ENCODE data around the gene MYL4. TPM values are rescaled to one million over a fixed set of nuclear protein-coding genes. Genes with fewer than 3 reads are reported as not detected.
"Not testable (repeated sequence)": the region's sequence is repeated elsewhere in the genome, so short reads cannot be mapped to it uniquely, and the experiment has no call there.

MYL4 gene
- total RNA-seq, 1 donor, result not detected

GRCh38 chr17:47223460-47223859, 14.3 kb downstream of the MYL4 start:
- Histone ChIP-seq H3K9me3 (ENCODE audit: low read depth, low read length) (no peaks in the 10 kb centered on the region), H3K4me3 (ENCODE audit: low read length) (no peak overlapping the region), H3K27me3 (ENCODE audit: insufficient read depth, low read length) (no peaks in the 10 kb centered on the region), H3K4me1 (ENCODE audit: insufficient read depth, low read length) (peaks cover 42% of the 10 kb centered on the region)

- H3K4me1 ChIP-seq (ENCODE audit: insufficient read depth, low read length), result peaks cover 36% of the 10 kb centered on the region
- H3K4me3 ChIP-seq (ENCODE audit: low read length); H3K27me3 ChIP-seq (ENCODE audit: insufficient read depth, low read length); H3K9me3 ChIP-seq (ENCODE audit: low read depth, low read length): not testable (repeated sequence)
Measured at GRCh38 chr17:47224077-47224476, 14.9 kb downstream of the MYL4 start.

DNA sequence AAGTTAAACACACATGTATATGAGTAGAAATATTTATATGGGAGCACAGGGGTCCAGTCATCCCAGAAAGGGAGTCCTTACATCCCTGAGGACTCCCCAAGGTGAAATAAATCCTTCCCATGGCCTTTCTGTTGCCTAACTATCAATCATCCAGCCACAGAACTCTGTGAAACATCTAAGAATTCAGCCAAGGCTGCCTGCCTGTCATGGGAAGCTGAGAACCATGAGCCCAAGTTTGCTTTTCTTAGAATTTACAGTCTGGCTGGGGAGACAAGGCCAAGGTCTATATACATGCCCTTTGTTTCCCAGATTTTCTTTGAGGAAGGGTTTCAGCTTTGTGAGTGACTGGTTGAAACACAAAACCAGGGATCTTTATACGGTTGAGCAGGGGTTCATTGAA, 15.8 kb downstream of the MYL4 start:
- no peaks in the 10 kb centered on the region for H3K9me3 ChIP-seq (ENCODE audit: low read depth, low read length)
- H3K27me3 ChIP-seq (ENCODE audit: insufficient read depth, low read length), result no peaks in the 10 kb centered on the region
- no peak overlapping the region for H3K4me3 ChIP-seq (ENCODE audit: low read length)
- peaks cover 34% of the 10 kb centered on the region for H3K4me1 ChIP-seq (ENCODE audit: insufficient read depth, low read length)

DNA sequence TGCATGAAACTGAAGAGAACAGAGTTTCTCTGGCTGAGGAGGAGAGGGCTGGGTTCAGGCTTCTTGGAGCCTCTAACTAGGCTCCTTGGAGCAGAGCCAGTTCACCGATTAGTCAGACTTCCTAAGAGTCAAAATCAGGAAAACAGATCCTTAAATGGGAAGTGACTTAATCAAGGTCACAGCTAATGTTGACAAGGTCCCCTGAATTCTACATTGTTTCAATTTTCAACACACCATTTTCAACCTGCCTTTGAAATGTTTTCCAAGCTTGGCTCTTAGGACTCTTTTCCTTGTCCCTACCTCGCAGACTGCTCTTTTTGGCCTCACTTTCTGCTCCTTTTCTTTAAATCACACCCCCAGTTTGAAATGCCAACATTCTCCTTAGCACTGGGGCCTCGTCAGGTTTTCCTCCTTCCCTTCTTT, 16.3 kb downstream of the MYL4 start:
- Histone ChIP-seq H3K27me3 (ENCODE audit: insufficient read depth, low read length) (no peaks in the 10 kb centered on the region), H3K9me3 (ENCODE audit: low read depth, low read length) (no peaks in the 10 kb centered on the region), H3K4me3 (ENCODE audit: low read length) (no peak overlapping the region), H3K4me1 (ENCODE audit: insufficient read depth, low read length) (peaks cover 34% of the 10 kb centered on the region)

- no peak overlapping the region for H3K4me3 ChIP-seq (ENCODE audit: low read length)
Measured at GRCh38 chr17:47225911-47226688, 17.0 kb downstream of the MYL4 start.

GRCh38 chr17:47227862-47228261, 18.7 kb downstream of the MYL4 start:
- Histone ChIP-seq H3K9me3 (ENCODE audit: low read depth, low read length) (no peaks in the 10 kb centered on the region), H3K4me3 (ENCODE audit: low read length) (no peak overlapping the region), H3K4me1 (ENCODE audit: insufficient read depth, low read length) (peaks cover 26% of the 10 kb centered on the region), H3K27me3 (ENCODE audit: insufficient read depth, low read length) (no peaks in the 10 kb centered on the region)

More at GRCh38 chr17:47225911-47226688, 17.0 kb downstream of the MYL4 start:
- Histone ChIP-seq H3K4me1 (ENCODE audit: insufficient read depth, low read length) (peaks cover 31% of the 10 kb centered on the region), H3K9me3 (ENCODE audit: low read depth, low read length) (no peaks in the 10 kb centered on the region), H3K27me3 (ENCODE audit: insufficient read depth, low read length) (no peaks in the 10 kb centered on the region)

- H3K9me3 ChIP-seq (ENCODE audit: low read depth, low read length), result no peaks in the 10 kb centered on the region
- no peaks in the 10 kb centered on the region for H3K27me3 ChIP-seq (ENCODE audit: insufficient read depth, low read length)
- H3K4me1 ChIP-seq (ENCODE audit: insufficient read depth, low read length), result peaks cover 26% of the 10 kb centered on the region
- no peak overlapping the region for H3K4me3 ChIP-seq (ENCODE audit: low read length)
Measured at GRCh38 chr17:47229535-47230443, 20.6 kb downstream of the MYL4 start.

GRCh38 chr17:47230864-47231263, 21.7 kb downstream of the MYL4 start:
- H3K4me1 ChIP-seq (ENCODE audit: insufficient read depth, low read length), result peaks cover 16% of the 10 kb centered on the region
- H3K4me3 ChIP-seq (ENCODE audit: low read length), result no peak overlapping the region
- H3K27me3 ChIP-seq (ENCODE audit: insufficient read depth, low read length), result no peaks in the 10 kb centered on the region
- no peaks in the 10 kb centered on the region for H3K9me3 ChIP-seq (ENCODE audit: low read depth, low read length)

- no peaks in the 10 kb centered on the region for H3K27me3 ChIP-seq (ENCODE audit: insufficient read depth, low read length)
- peaks cover 15% of the 10 kb centered on the region for H3K4me1 ChIP-seq (ENCODE audit: insufficient read depth, low read length)
- H3K9me3 ChIP-seq (ENCODE audit: low read depth, low read length), result no peaks in the 10 kb centered on the region
- H3K4me3 ChIP-seq (ENCODE audit: low read length), result no peak overlapping the region
Measured at GRCh38 chr17:47231334-47231733, 22.2 kb downstream of the MYL4 start.

- H3K27me3 ChIP-seq (ENCODE audit: insufficient read depth, low read length), result no peaks in the 10 kb centered on the region
- H3K4me1 ChIP-seq (ENCODE audit: insufficient read depth, low read length), result peaks cover 15% of the 10 kb centered on the region
- H3K4me3 ChIP-seq (ENCODE audit: low read length), result no peak overlapping the region
- H3K9me3 ChIP-seq (ENCODE audit: low read depth, low read length), result no peaks in the 10 kb centered on the region
Measured at GRCh38 chr17:47231866-47232265, 22.7 kb downstream of the MYL4 start.

DNA sequence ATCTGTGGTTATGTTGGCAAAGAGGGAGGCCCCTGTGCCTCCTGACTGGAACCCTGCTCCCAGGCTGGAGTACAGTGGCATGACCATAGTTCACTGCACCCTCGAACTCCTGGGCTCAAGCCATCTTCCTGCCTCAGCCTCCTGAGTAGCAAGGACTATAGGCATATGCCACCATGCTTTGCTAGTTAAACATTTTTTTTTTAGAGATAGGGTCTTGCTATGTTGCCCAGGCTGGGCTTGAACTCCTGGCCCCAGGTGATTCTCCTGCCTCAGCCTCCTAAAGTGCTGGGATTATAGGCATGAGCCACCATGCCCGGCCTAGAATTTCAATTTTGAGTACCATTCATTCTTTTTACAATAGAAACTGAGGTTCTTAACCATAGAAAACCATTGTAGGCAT, 23.3 kb downstream of the MYL4 start:
- Histone ChIP-seq H3K9me3 (ENCODE audit: low read depth, low read length) (no peaks in the 10 kb centered on the region), H3K4me3 (ENCODE audit: low read length) (no peak overlapping the region), H3K4me1 (ENCODE audit: insufficient read depth, low read length) (peaks cover 15% of the 10 kb centered on the region), H3K27me3 (ENCODE audit: insufficient read depth, low read length) (no peaks in the 10 kb centered on the region)

DNA sequence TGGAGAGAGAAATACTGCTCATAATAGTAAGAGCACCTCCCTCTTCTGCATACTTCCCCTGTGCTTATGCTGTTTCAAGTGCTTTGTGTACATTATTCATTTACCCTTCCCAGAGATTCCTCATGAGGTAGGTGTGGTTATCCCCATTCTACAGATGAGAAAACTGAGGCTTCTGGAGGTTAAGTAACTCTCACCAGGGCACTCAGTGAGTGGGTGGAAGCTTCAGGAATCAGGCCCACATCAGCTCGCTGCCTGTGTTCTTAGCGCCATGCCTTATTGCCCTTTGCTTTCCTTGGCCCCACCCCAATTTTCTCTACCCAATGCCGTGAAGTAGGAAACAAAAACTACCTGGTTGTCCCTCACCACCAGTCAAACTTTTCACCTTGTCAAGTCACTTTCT, 26.4 kb downstream of the MYL4 start:
- Histone ChIP-seq H3K27me3 (ENCODE audit: insufficient read depth, low read length) (no peaks in the 10 kb centered on the region), H3K9me3 (ENCODE audit: low read depth, low read length) (no peaks in the 10 kb centered on the region), H3K4me3 (ENCODE audit: low read length) (no peak overlapping the region)

DNA sequence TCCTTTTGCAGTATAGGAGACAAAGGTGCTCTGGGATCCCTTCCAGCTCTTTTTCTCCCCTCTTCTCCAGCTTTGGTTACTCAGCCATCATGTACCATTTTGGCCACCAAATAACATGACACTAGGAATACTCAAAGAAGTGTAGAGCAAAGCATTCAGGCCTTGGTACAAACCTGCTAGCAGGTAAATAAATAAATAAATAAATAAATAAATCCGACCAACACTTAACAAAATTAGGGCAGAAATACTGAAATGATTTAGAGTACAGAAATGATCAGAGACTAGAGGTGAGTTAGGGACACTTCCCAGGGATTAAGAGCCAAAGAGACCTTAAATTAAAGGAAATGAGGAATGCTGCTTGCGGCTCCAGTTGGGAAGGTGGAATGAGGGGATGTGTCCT, 26.8 kb downstream of the MYL4 start:
- Histone ChIP-seq H3K4me1 (ENCODE audit: insufficient read depth, low read length) (peaks cover 12% of the 10 kb centered on the region), H3K27me3 (ENCODE audit: insufficient read depth, low read length) (no peaks in the 10 kb centered on the region), H3K9me3 (ENCODE audit: low read depth, low read length) (no peaks in the 10 kb centered on the region), H3K4me3 (ENCODE audit: low read length) (no peak overlapping the region)

More for the DNA sequence above, 26.4 kb downstream of the MYL4 start:
- H3K4me1 ChIP-seq (ENCODE audit: insufficient read depth, low read length), result peaks cover 12% of the 10 kb centered on the region

GRCh38 chr17:47237841-47238240, 28.7 kb downstream of the MYL4 start:
- Histone ChIP-seq H3K4me1 (ENCODE audit: insufficient read depth, low read length) (peaks cover 12% of the 10 kb centered on the region), H3K27me3 (ENCODE audit: insufficient read depth, low read length) (no peaks in the 10 kb centered on the region), H3K4me3 (ENCODE audit: low read length) (no peak overlapping the region), H3K9me3 (ENCODE audit: low read depth, low read length) (no peaks in the 10 kb centered on the region)

- H3K27me3 ChIP-seq (ENCODE audit: insufficient read depth, low read length), result no peaks in the 10 kb centered on the region
- H3K4me1 ChIP-seq (ENCODE audit: insufficient read depth, low read length), result peaks cover 12% of the 10 kb centered on the region
- H3K4me3 ChIP-seq (ENCODE audit: low read length), result no peak overlapping the region
- no peaks in the 10 kb centered on the region for H3K9me3 ChIP-seq (ENCODE audit: low read depth, low read length)
Measured at GRCh38 chr17:47238321-47239010, 29.3 kb downstream of the MYL4 start.

Measured in mononuclear cell (primary cell).